ENCODE results near the gene RNU6-8. TPM values are rescaled to one million over a fixed set of nuclear protein-coding genes. Genes with fewer than 3 reads are reported as not detected.

RNU6-8 gene
- total RNA-seq, 1 experiment from 2014 or later, result not detected

DNA sequence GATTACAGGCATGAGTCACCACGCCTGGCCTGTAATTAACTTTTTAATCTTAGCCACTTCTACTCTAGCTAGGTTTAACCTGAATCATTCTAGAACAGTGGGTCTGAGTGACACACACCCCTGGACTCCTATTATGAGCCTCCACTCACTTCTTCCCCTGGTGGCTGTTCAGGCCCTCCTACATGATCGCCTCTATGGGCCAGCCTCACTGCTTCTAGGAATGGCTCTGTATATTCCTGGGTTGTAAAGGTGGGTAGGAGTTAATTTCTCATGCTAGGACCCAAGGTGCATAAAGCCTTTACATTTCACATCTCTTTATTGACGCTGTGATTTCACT, 8.0 kb upstream of the RNU6-8 start:
- H2BK120ac ChIP-seq (ENCODE audit: low read depth, low read length, poor library complexity, severe bottlenecking), result no peak overlapping the region
- H3K79me1 ChIP-seq (ENCODE audit: insufficient read depth, low read depth, low read length, poor library complexity, severe bottlenecking), result no peaks in the 10 kb centered on the region
- H3K9me3 ChIP-seq (ENCODE audit: control insufficient read depth, low read depth, low read length), result no peaks in the 10 kb centered on the region
- no peak overlapping the region for H3K27ac ChIP-seq (ENCODE audit: insufficient read length, low read depth, low read length)
- no peak overlapping the region for H2AK5ac ChIP-seq (ENCODE audit: insufficient read length, low read length)
- no peak overlapping the region for H4K5ac ChIP-seq (ENCODE audit: insufficient read length, low read depth, low read length)
- H3K56ac ChIP-seq (ENCODE audit: insufficient read length, low read depth, low read length), result no peak overlapping the region
- no peak overlapping the region for H3K4me3 Mint-ChIP-seq
- H4K8ac ChIP-seq (replicated peaks; ENCODE audit: insufficient read length, low read depth, low read length), result no peak overlapping the region
- no peaks in the 10 kb centered on the region for H3K9me3 Mint-ChIP-seq
- no peaks in the 10 kb centered on the region for H3K79me2 ChIP-seq (ENCODE audit: insufficient read depth, low read length)
- H3K27me3 ChIP-seq (ENCODE audit: insufficient read depth, low read length), result no peaks in the 10 kb centered on the region
- H4K91ac ChIP-seq (ENCODE audit: insufficient read length, low read depth, low read length), result no peak overlapping the region
- no peak for DNase-seq
- H3K14ac ChIP-seq (ENCODE audit: insufficient read depth, low read length), result no peak overlapping the region
- no peak overlapping the region for H2BK12ac ChIP-seq (ENCODE audit: insufficient read length, low read depth, low read length)
- no peak overlapping the region for H3K9ac ChIP-seq (ENCODE audit: extremely low read depth, insufficient read length, low read length)
- no peak overlapping the region for H3K23ac ChIP-seq (ENCODE audit: insufficient read length, low read depth, low read length)
- H3K36me3 Mint-ChIP-seq (ENCODE audit: insufficient read depth in 1 of 3, low read depth in 3 of 3), result no peaks in the 10 kb centered on the region
- H2BK15ac ChIP-seq (ENCODE audit: low read depth, low read length), result no peak overlapping the region
- H2AFZ ChIP-seq (ENCODE audit: low read length), result no peak overlapping the region
- no peak overlapping the region for H3T11ph ChIP-seq (ENCODE audit: low read length)
- no peak overlapping the region for H3K27ac Mint-ChIP-seq
- H3K4me1 ChIP-seq (ENCODE audit: insufficient read depth, low read length), result no peaks in the 10 kb centered on the region
- no peak overlapping the region for H3K4ac ChIP-seq (ENCODE audit: low read depth, low read length)
- H3K23me2 ChIP-seq (ENCODE audit: insufficient read length, low read depth, low read length, poor library complexity, severe bottlenecking), result no peaks in the 10 kb centered on the region
- no peak overlapping the region for H3K18ac ChIP-seq (ENCODE audit: insufficient read length, low read depth, low read length)
- no peak overlapping the region for H2BK5ac ChIP-seq (ENCODE audit: insufficient read length, low read length)
- H3K27me3 Mint-ChIP-seq (ENCODE audit: low read depth), result no peaks in the 10 kb centered on the region
- no peak overlapping the region for H2BK20ac ChIP-seq (ENCODE audit: low read depth, low read length, poor library complexity, severe bottlenecking)
- H3K4me1 Mint-ChIP-seq, result peaks cover 6 to 7% of the 10 kb centered on the region in 2 experiments
- TF ChIP-seq, protein P1, sequence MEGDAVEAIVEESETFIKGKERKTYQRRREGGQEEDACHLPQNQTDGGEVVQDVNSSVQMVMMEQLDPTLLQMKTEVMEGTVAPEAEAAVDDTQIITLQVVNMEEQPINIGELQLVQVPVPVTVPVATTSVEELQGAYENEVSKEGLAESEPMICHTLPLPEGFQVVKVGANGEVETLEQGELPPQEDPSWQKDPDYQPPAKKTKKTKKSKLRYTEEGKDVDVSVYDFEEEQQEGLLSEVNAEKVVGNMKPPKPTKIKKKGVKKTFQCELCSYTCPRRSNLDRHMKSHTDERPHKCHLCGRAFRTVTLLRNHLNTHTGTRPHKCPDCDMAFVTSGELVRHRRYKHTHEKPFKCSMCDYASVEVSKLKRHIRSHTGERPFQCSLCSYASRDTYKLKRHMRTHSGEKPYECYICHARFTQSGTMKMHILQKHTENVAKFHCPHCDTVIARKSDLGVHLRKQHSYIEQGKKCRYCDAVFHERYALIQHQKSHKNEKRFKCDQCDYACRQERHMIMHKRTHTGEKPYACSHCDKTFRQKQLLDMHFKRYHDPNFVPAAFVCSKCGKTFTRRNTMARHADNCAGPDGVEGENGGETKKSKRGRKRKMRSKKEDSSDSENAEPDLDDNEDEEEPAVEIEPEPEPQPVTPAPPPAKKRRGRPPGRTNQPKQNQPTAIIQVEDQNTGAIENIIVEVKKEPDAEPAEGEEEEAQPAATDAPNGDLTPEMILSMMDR (conservative IDR thresholded peaks at IDR 0.05), result no peak
- whole genome bisulfite sequencing (ENCODE audit: extremely low coverage, insufficient read length, low lambda C conversion rate), result no CpG with 5 or more reads among the region's 3 CpGs
- H4K20me1 ChIP-seq (ENCODE audit: control insufficient read depth, insufficient read depth, insufficient read length), result no peaks in the 10 kb centered on the region
- H3K4me2 ChIP-seq (ENCODE audit: insufficient read depth, insufficient read length, low read length), result no peak overlapping the region

Data from H9 (cell line).